GM12801 (cell line): ENCODE results near the gene RNF152.

Experiments
- CTCF ChIP-seq: IDR thresholded peaks from one replicate; pipeline ENCODE4 v1.5.1; 2011; ENCODE audit warnings: control low read depth; ENCODE audit not compliant: insufficient read length; ENCODE audit errors: extremely low read depth

Gene RNF152

GRCh38 chr18:61852496-61852895 lies 40.3 kb downstream of the RNF152 start:
- no peak for TF ChIP-seq CTCF

GRCh38 chr18:61851940-61852451 lies 40.8 kb downstream of the RNF152 start:
- TF ChIP-seq CTCF, result no peak

- TF ChIP-seq CTCF, result no peak
Observed at GRCh38 chr18:61851279-61851678, 41.5 kb downstream of the RNF152 start.

GRCh38 chr18:61850756-61851155 lies 42.1 kb downstream of the RNF152 start:
- TF ChIP-seq CTCF, result no peak

GRCh38 chr18:61847164-61847791 lies 45.5 kb downstream of the RNF152 start:
- TF ChIP-seq CTCF, result no peak

- no peak for TF ChIP-seq CTCF
Observed at GRCh38 chr18:61845197-61845596, 47.6 kb downstream of the RNF152 start.

GRCh38 chr18:61844726-61845125 lies 48.1 kb downstream of the RNF152 start:
- TF ChIP-seq CTCF, result no peak
